ENCODE data around the gene CSPG4. TPM values are rescaled to one million over a fixed set of nuclear protein-coding genes. Genes with fewer than 3 reads are reported as not detected.

The CSPG4 gene
- total RNA-seq, 1 experiment from 2014 or later: 2.4 TPM

DNA sequence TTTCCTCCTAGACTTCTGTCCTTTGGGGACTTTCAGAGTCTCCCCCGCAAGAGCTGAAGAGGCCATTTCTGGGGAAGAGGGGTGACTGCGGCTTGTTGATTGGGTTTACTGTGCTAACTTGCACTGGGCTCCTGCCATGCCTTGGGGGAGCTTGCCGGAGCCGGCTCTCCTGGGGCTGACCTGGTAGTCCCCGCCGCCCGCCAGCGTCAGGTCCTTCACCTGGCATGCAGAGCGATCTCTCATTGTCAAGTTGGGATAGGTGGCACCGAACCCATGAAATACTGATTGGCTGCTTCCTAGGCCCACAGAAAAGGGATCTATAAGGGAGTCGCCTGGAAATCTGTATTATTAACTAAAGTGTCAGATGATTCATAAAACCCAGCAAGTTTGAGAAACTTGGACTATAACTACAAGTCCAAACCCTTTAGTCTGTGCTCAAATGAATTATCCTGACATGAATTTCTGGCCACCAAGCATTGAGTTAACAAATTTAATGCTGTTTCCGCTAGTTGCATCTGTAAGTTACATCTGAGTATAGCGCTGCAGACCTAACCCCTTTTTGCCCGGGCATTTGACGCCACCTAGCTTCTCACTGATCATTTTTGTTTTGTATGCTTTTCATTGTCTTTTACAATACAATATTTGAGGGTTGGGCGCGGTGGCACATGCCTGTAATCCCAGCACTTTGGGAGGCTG is 72.0 kb downstream of the CSPG4 start:
- H3K4me3 ChIP-seq: peak overlapping the region; percentile 88
- CTCF ChIA-PET: interaction anchor here (0.6 to 1.0 kb wide), 2 partner anchors 20 to 273 kb away, joined by 3 read pairs; no protein-coding TSS in a partner anchor
- peaks cover 43% of the 10 kb centered on the region for H3K79me2 ChIP-seq (ENCODE audit: low read depth)
- H3K9me3 ChIP-seq (ENCODE audit: insufficient read depth, low read depth): no peaks in the 10 kb centered on the region
- TF ChIP-seq EZH2 (IDR thresholded peaks at IDR 0.05; ENCODE audit: low read depth): no peak
- TF ChIP-seq, protein P1, sequence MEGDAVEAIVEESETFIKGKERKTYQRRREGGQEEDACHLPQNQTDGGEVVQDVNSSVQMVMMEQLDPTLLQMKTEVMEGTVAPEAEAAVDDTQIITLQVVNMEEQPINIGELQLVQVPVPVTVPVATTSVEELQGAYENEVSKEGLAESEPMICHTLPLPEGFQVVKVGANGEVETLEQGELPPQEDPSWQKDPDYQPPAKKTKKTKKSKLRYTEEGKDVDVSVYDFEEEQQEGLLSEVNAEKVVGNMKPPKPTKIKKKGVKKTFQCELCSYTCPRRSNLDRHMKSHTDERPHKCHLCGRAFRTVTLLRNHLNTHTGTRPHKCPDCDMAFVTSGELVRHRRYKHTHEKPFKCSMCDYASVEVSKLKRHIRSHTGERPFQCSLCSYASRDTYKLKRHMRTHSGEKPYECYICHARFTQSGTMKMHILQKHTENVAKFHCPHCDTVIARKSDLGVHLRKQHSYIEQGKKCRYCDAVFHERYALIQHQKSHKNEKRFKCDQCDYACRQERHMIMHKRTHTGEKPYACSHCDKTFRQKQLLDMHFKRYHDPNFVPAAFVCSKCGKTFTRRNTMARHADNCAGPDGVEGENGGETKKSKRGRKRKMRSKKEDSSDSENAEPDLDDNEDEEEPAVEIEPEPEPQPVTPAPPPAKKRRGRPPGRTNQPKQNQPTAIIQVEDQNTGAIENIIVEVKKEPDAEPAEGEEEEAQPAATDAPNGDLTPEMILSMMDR (conservative IDR thresholded peaks at IDR 0.05): peak; percentile 58
- DNase-seq: peak; percentile 49 to 58
- H2AFZ ChIP-seq: peak overlapping the region; percentile 84
- H4K20me1 ChIP-seq (ENCODE audit: insufficient read depth): peaks cover 8% of the 10 kb centered on the region
- TSS peak; percentile 96 for BruUV-seq (replicated peaks)
- no peaks in the 10 kb centered on the region for H3K27me3 ChIP-seq (ENCODE audit: insufficient read depth, low read depth)
- no peaks in the 10 kb centered on the region for H3K9me2 ChIP-seq (ENCODE audit: insufficient read depth)
- no peaks in the 10 kb centered on the region; the same call in 1 of the 2 replicates for H3K36me3 ChIP-seq (ENCODE audit: low read depth)
- peaks cover 41% of the 10 kb centered on the region for H3K4me1 ChIP-seq (replicated peaks; ENCODE audit: insufficient read depth)
- peak overlapping the region; percentile 83 for H3K4me2 ChIP-seq
- POLR2A ChIA-PET (ENCODE audit: unreplicated experiment): interaction anchor here (0.6 to 1.2 kb wide), 5 partner anchors 15 to 247 kb away, joined by 3 to 21 read pairs (median 6); partner anchors contain the start of genes SIN3A and SNUPN
- peak overlapping the region; percentile 70 for H3K27ac ChIP-seq
- H3F3A ChIP-seq (ENCODE audit: insufficient read depth, low read depth): peaks cover 23% of the 10 kb centered on the region
- intact Hi-C loops (cut with micrococcal nuclease; ENCODE audit: unreplicated experiment): loop anchor here (2.0 to 5.0 kb wide), 6 partner anchors 14 to 273 kb away; partner anchors contain the start of gene MAN2C1

GRCh38 chr15:75639709-75640482 is 72.8 kb downstream of the CSPG4 start, which contains the start of gene IMP3:
TSS of gene IMP3 (minus strand) at chr15:75640224. CDS start at chr15:75640168, 56 bp downstream.
- POLR2A ChIA-PET (ENCODE audit: unreplicated experiment): interaction anchor here (0.6 to 1.2 kb wide), 8 partner anchors 14 to 548 kb away, joined by 3 to 21 read pairs (median 5); partner anchors contain the start of genes SIN3A and SNUPN
- BruUV-seq (replicated peaks): no TSS peak

More at GRCh38 chr15:75639709-75640482, 72.8 kb downstream of the CSPG4 start, which contains the start of gene IMP3:
- Histone ChIP-seq H4K20me1 (ENCODE audit: insufficient read depth) (peaks cover 8% of the 10 kb centered on the region), H3K4me3 (peak within 1 kb of the TSS; percentile 88), H3K27ac (peak within 1 kb of the TSS; percentile 70), H3K27me3 (ENCODE audit: insufficient read depth, low read depth) (no peaks in the 10 kb centered on the region), H3K79me2 (ENCODE audit: low read depth) (peaks cover 44% of the 10 kb centered on the region), H2AFZ (peak within 1 kb of the TSS; percentile 84), H3K4me1 (replicated peaks; ENCODE audit: insufficient read depth) (peaks cover 38% of the 10 kb centered on the region), H3K9me2 (ENCODE audit: insufficient read depth) (no peaks in the 10 kb centered on the region), H3K36me3 (ENCODE audit: low read depth) (no peaks in the 10 kb centered on the region; the same call in 1 of the 2 replicates), H3F3A (ENCODE audit: insufficient read depth, low read depth) (peaks cover 23% of the 10 kb centered on the region), H3K9me3 (ENCODE audit: insufficient read depth, low read depth) (no peaks in the 10 kb centered on the region), H3K4me2 (peak within 1 kb of the TSS; percentile 83)
- DNase-seq: peak; percentile 92 to 93
- intact Hi-C loops (cut with micrococcal nuclease; ENCODE audit: unreplicated experiment): loop anchor here (2.0 to 5.0 kb wide), 6 partner anchors 13 to 273 kb away; partner anchors contain the start of gene MAN2C1
- TF ChIP-seq, protein P1 (conservative IDR thresholded peaks at IDR 0.05): no peak
- TF ChIP-seq EZH2 (IDR thresholded peaks at IDR 0.05; ENCODE audit: low read depth): no peak
- CTCF ChIA-PET: interaction anchor here (1.0 kb wide), 1 partner anchor 272 kb away, joined by 3 read pairs; no protein-coding TSS in a partner anchor
